ENCODE measurements around the gene TBX10.
A peak's percentile ranks its signal among the peaks of the same experiment; 100 is the strongest.

TBX10 gene

GRCh38 chr11:67633758-67634365, 5.7 kb downstream of the TBX10 start:
- no peak overlapping the region for H3K27ac Mint-ChIP-seq
- no peak overlapping the region for H3K4me3 Mint-ChIP-seq
- H3K36me3 Mint-ChIP-seq: no peaks in the 10 kb centered on the region
- no peaks in the 10 kb centered on the region for H3K9me3 Mint-ChIP-seq
- ATAC-seq (ENCODE audit: low read depth) (no peak), DNase-seq (ENCODE audit: low spot score in 2 of 2) (no peak)
- no peaks in the 10 kb centered on the region for H3K27me3 Mint-ChIP-seq
- H3K4me1 Mint-ChIP-seq: peaks cover 16% of the 10 kb centered on the region

GRCh38 chr11:67632982-67633755, 6.4 kb downstream of the TBX10 start:
- no peak for ATAC-seq (ENCODE audit: low read depth)
- Mint-ChIP-seq H3K9me3 (no peaks in the 10 kb centered on the region), H3K27ac (no peak overlapping the region), H3K4me3 (no peak overlapping the region), H3K27me3 (no peaks in the 10 kb centered on the region), H3K4me1 (peaks cover 18% of the 10 kb centered on the region), H3K36me3 (no peaks in the 10 kb centered on the region)
- DNase-seq (ENCODE audit: low spot score in 2 of 2): no peak

- H3K27me3 Mint-ChIP-seq: no peaks in the 10 kb centered on the region
- no peaks in the 10 kb centered on the region for H3K9me3 Mint-ChIP-seq
- no peak overlapping the region for H3K27ac Mint-ChIP-seq
- DNase-seq (ENCODE audit: low spot score in 2 of 2) (no peak), ATAC-seq (ENCODE audit: low read depth) (no peak)
- peak overlapping the region; percentile 6 for H3K4me3 Mint-ChIP-seq
- no peaks in the 10 kb centered on the region for H3K36me3 Mint-ChIP-seq
- H3K4me1 Mint-ChIP-seq: peaks cover 17% of the 10 kb centered on the region
Measured at GRCh38 chr11:67632175-67632981, 7.2 kb downstream of the TBX10 start.

GRCh38 chr11:67631853-67632174, 7.7 kb downstream of the TBX10 start:
- no peaks in the 10 kb centered on the region for H3K9me3 Mint-ChIP-seq
- no peak for ATAC-seq (ENCODE audit: low read depth)
- H3K4me1 Mint-ChIP-seq: peaks cover 11% of the 10 kb centered on the region
- no peak for DNase-seq (ENCODE audit: low spot score in 2 of 2)
- no peak overlapping the region for H3K27ac Mint-ChIP-seq
- H3K4me3 Mint-ChIP-seq: peak overlapping the region; percentile 6
- H3K36me3 Mint-ChIP-seq: no peaks in the 10 kb centered on the region
- no peaks in the 10 kb centered on the region for H3K27me3 Mint-ChIP-seq

GRCh38 chr11:67631411-67631810, 8.2 kb downstream of the TBX10 start:
- ATAC-seq (ENCODE audit: low read depth) (no peak), DNase-seq (ENCODE audit: low spot score in 2 of 2) (no peak)
- no peak overlapping the region for H3K27ac Mint-ChIP-seq
- H3K4me1 Mint-ChIP-seq: peaks cover 11% of the 10 kb centered on the region
- no peaks in the 10 kb centered on the region for H3K27me3 Mint-ChIP-seq
- H3K36me3 Mint-ChIP-seq: no peaks in the 10 kb centered on the region
- no peaks in the 10 kb centered on the region for H3K9me3 Mint-ChIP-seq
- H3K4me3 Mint-ChIP-seq: no peak overlapping the region

GRCh38 chr11:67630943-67631331, 8.6 kb downstream of the TBX10 start:
- H3K4me3 Mint-ChIP-seq: peak overlapping the region; percentile 81
- ATAC-seq (ENCODE audit: low read depth): no peak
- H3K9me3 Mint-ChIP-seq: no peaks in the 10 kb centered on the region

GRCh38 chr11:67630228-67630942, 9.2 kb downstream of the TBX10 start:
- peak; percentile 89 to 90 for DNase-seq (ENCODE audit: low spot score in 2 of 2)
- H3K9me3 Mint-ChIP-seq: no peaks in the 10 kb centered on the region
- H3K27ac Mint-ChIP-seq: peak overlapping the region; percentile 62
- H3K4me3 Mint-ChIP-seq: peak overlapping the region; percentile 81
- peaks cover 11% of the 10 kb centered on the region for H3K4me1 Mint-ChIP-seq
- no peaks in the 10 kb centered on the region for H3K27me3 Mint-ChIP-seq
- H3K36me3 Mint-ChIP-seq: no peaks in the 10 kb centered on the region
- ATAC-seq (ENCODE audit: low read depth): peak; percentile 61

More at GRCh38 chr11:67630943-67631331, 8.6 kb downstream of the TBX10 start:
- no peak for DNase-seq (ENCODE audit: low spot score in 2 of 2)
- Mint-ChIP-seq H3K4me1 (peaks cover 11% of the 10 kb centered on the region), H3K36me3 (no peaks in the 10 kb centered on the region), H3K27ac (peak overlapping the region; percentile 62), H3K27me3 (no peaks in the 10 kb centered on the region)

GRCh38 chr11:67629386-67630227, 10.0 kb downstream of the TBX10 start, which contains the start of gene NUDT8:
Gene NUDT8 (minus strand): TSS chr11:67629937. CDS start chr11:67629911, 26 bp downstream.
- Mint-ChIP-seq H3K4me3 (peak within 1 kb of the TSS; percentile 81), H3K36me3 (no peaks in the 10 kb centered on the region), H3K27ac (peak within 1 kb of the TSS; percentile 62), H3K4me1 (peaks cover 14% of the 10 kb centered on the region), H3K27me3 (no peaks in the 10 kb centered on the region), H3K9me3 (no peaks in the 10 kb centered on the region)
- DNase-seq (ENCODE audit: low spot score in 2 of 2): peak; percentile 87 to 92
- ATAC-seq (ENCODE audit: low read depth): peak; percentile 65

GRCh38 chr11:67628710-67629385, 10.7 kb downstream of the TBX10 start:
- Mint-ChIP-seq H3K9me3 (no peaks in the 10 kb centered on the region), H3K27ac (no peak overlapping the region), H3K36me3 (no peaks in the 10 kb centered on the region), H3K4me3 (peak overlapping the region; percentile 81), H3K4me1 (peaks cover 14% of the 10 kb centered on the region), H3K27me3 (no peaks in the 10 kb centered on the region)
- no peak for ATAC-seq (ENCODE audit: low read depth)
- DNase-seq (ENCODE audit: low spot score in 2 of 2): no peak

GRCh38 chr11:67627812-67628624, 11.5 kb downstream of the TBX10 start:
- no peak for ATAC-seq (ENCODE audit: low read depth)
- peak overlapping the region; percentile 27 for H3K4me3 Mint-ChIP-seq
- H3K27ac Mint-ChIP-seq: no peak overlapping the region
- no peaks in the 10 kb centered on the region for H3K36me3 Mint-ChIP-seq
- DNase-seq (ENCODE audit: low spot score in 2 of 2): no peak
- H3K27me3 Mint-ChIP-seq: no peaks in the 10 kb centered on the region
- H3K4me1 Mint-ChIP-seq: peaks cover 14% of the 10 kb centered on the region
- H3K9me3 Mint-ChIP-seq: no peaks in the 10 kb centered on the region

GRCh38 chr11:67627441-67627811, 12.1 kb downstream of the TBX10 start:
- Mint-ChIP-seq H3K27ac (no peak overlapping the region), H3K36me3 (no peaks in the 10 kb centered on the region), H3K27me3 (no peaks in the 10 kb centered on the region), H3K4me3 (no peak overlapping the region), H3K4me1 (peaks cover 14% of the 10 kb centered on the region), H3K9me3 (no peaks in the 10 kb centered on the region)
- ATAC-seq (ENCODE audit: low read depth) (no peak), DNase-seq (ENCODE audit: low spot score in 2 of 2) (no peak)

- ATAC-seq (ENCODE audit: low read depth) (no peak), DNase-seq (ENCODE audit: low spot score in 2 of 2) (no peak)
- H3K4me3 Mint-ChIP-seq: no peak overlapping the region
- H3K27ac Mint-ChIP-seq: no peak overlapping the region
- no peaks in the 10 kb centered on the region for H3K36me3 Mint-ChIP-seq
- no peaks in the 10 kb centered on the region for H3K9me3 Mint-ChIP-seq
- no peaks in the 10 kb centered on the region for H3K27me3 Mint-ChIP-seq
- H3K4me1 Mint-ChIP-seq: peaks cover 14% of the 10 kb centered on the region
Measured at GRCh38 chr11:67626970-67627369, 12.6 kb downstream of the TBX10 start.

Measured in memory B cell (primary cell).